ENCODE data around the gene TFAP2E. TPM values are rescaled to one million over a fixed set of nuclear protein-coding genes. Genes with fewer than 3 reads are reported as not detected.

The TFAP2E gene
- total RNA-seq, 1 donor from 2014 or later, result 1.4 TPM

GRCh38 chr1:35586808-35587207, 13.7 kb downstream of the TFAP2E start:
- Mint-ChIP-seq H3K4me1 (ENCODE audit: unreplicated experiment) (no peaks in the 10 kb centered on the region), H3K27me3 (peaks cover 3% of the 10 kb centered on the region), H3K4me3 (no peak overlapping the region), H3K9me3 (no peaks in the 10 kb centered on the region), H3K27ac (no peak overlapping the region), H3K36me3 (no peaks in the 10 kb centered on the region)
- no peak for DNase-seq (ENCODE audit: extremely low spot score, unreplicated experiment)
- TF ChIP-seq CTCF (conservative IDR thresholded peaks at IDR 0.05), result no peak

GRCh38 chr1:35587736-35588135, 14.6 kb downstream of the TFAP2E start:
- Mint-ChIP-seq H3K27ac (no peak overlapping the region), H3K4me1 (ENCODE audit: unreplicated experiment) (peaks cover 1% of the 10 kb centered on the region), H3K9me3 (no peaks in the 10 kb centered on the region), H3K4me3 (no peak overlapping the region), H3K27me3 (peaks cover 3% of the 10 kb centered on the region), H3K36me3 (no peaks in the 10 kb centered on the region)
- no peak for DNase-seq (ENCODE audit: extremely low spot score, unreplicated experiment)
- TF ChIP-seq CTCF (conservative IDR thresholded peaks at IDR 0.05), result no peak

- Mint-ChIP-seq H3K4me1 (ENCODE audit: unreplicated experiment) (peaks cover 5% of the 10 kb centered on the region), H3K36me3 (no peaks in the 10 kb centered on the region), H3K27ac (no peak overlapping the region), H3K9me3 (no peaks in the 10 kb centered on the region), H3K27me3 (peaks cover 3% of the 10 kb centered on the region), H3K4me3 (no peak overlapping the region)
- TF ChIP-seq CTCF (conservative IDR thresholded peaks at IDR 0.05), result no peak
- no peak for DNase-seq (ENCODE audit: extremely low spot score, unreplicated experiment)
Measured at GRCh38 chr1:35588197-35588910, 15.2 kb downstream of the TFAP2E start.

- Mint-ChIP-seq H3K9me3 (no peaks in the 10 kb centered on the region), H3K4me1 (ENCODE audit: unreplicated experiment) (peaks cover 11% of the 10 kb centered on the region), H3K27me3 (peaks cover 3% of the 10 kb centered on the region), H3K27ac (no peak overlapping the region), H3K4me3 (no peak overlapping the region), H3K36me3 (no peaks in the 10 kb centered on the region)
- DNase-seq (ENCODE audit: extremely low spot score, unreplicated experiment), result no peak
- no peak for TF ChIP-seq CTCF (conservative IDR thresholded peaks at IDR 0.05)
Measured at GRCh38 chr1:35589516-35590427, 16.7 kb downstream of the TFAP2E start.

GRCh38 chr1:35590476-35591040, 17.4 kb downstream of the TFAP2E start:
- H3K9me3 Mint-ChIP-seq, result no peaks in the 10 kb centered on the region
- peaks cover 3% of the 10 kb centered on the region for H3K27me3 Mint-ChIP-seq
- H3K36me3 Mint-ChIP-seq, result no peaks in the 10 kb centered on the region
- H3K4me1 Mint-ChIP-seq (ENCODE audit: unreplicated experiment), result peaks cover 11% of the 10 kb centered on the region
- no peak for TF ChIP-seq CTCF (conservative IDR thresholded peaks at IDR 0.05)
- no peak overlapping the region for H3K4me3 Mint-ChIP-seq
- H3K27ac Mint-ChIP-seq, result no peak overlapping the region
- no peak for DNase-seq (ENCODE audit: extremely low spot score, unreplicated experiment)
